ENCODE measurements around the gene IKZF4. TPM values are rescaled to one million over a fixed set of nuclear protein-coding genes. Genes with fewer than 3 reads are reported as not detected.
"Not testable (repeated sequence)": the region's sequence is repeated elsewhere in the genome, so short reads cannot be mapped to it uniquely, and the experiment has no call there.

The IKZF4 gene
- total RNA-seq, 1 donor from 2014 or later, result 8.4 TPM

- intact Hi-C loops (cut with DNase I), result loop anchor here (1.0 kb wide), 1 partner anchor 44 kb away; the partner anchor contains the start of gene RPS26
- peak; percentile 99 for DNase-seq (ENCODE audit: low spot score)
These were observed 23.9 kb upstream of the IKZF4 start, which contains the start of gene SUOX for GRCh38 chr12:55996715-55997534. Gene SUOX, plus strand, starts transcription at chr12:55997276. Its CDS starts 4,946 bp downstream, at chr12:56002222.

GRCh38 chr12:55997535-55997859 is 23.3 kb upstream of the IKZF4 start:
- DNase-seq (ENCODE audit: low spot score), result no peak
- intact Hi-C loops (cut with DNase I), result no loop called here

GRCh38 chr12:55999522-55999921 is 21.3 kb upstream of the IKZF4 start:
- intact Hi-C loops (cut with DNase I); DNase-seq (ENCODE audit: low spot score): not testable (repeated sequence)

GRCh38 chr12:55999999-56000540 is 20.8 kb upstream of the IKZF4 start:
- intact Hi-C loops (cut with DNase I); DNase-seq (ENCODE audit: low spot score): not testable (repeated sequence)

GRCh38 chr12:56001487-56002100 is 19.2 kb upstream of the IKZF4 start:
- intact Hi-C loops (cut with DNase I), result no loop called here
- no peak for DNase-seq (ENCODE audit: low spot score)

GRCh38 chr12:56003376-56003775 is 17.5 kb upstream of the IKZF4 start:
- intact Hi-C loops (cut with DNase I); DNase-seq (ENCODE audit: low spot score): not testable (repeated sequence)

- intact Hi-C loops (cut with DNase I), result no loop called here
- no peak for DNase-seq (ENCODE audit: low spot score)
These were observed 16.6 kb upstream of the IKZF4 start for GRCh38 chr12:56004211-56004610.

- peak; percentile 78 for DNase-seq (ENCODE audit: low spot score)
- intact Hi-C loops (cut with DNase I), result loop anchor here (5.0 kb wide), 1 partner anchor 94 kb away; the partner anchor contains the start of gene PA2G4
These were observed 13.0 kb upstream of the IKZF4 start for GRCh38 chr12:56007564-56008559.

- DNase-seq (ENCODE audit: low spot score), result no peak
- intact Hi-C loops (cut with DNase I), result no loop called here
These were observed 10.7 kb upstream of the IKZF4 start for GRCh38 chr12:56010111-56010570.

- DNase-seq (ENCODE audit: low spot score), result no peak
- intact Hi-C loops (cut with DNase I), result no loop called here
These were observed 9.2 kb upstream of the IKZF4 start for GRCh38 chr12:56011509-56012090.

GRCh38 chr12:56013482-56013881 is 7.4 kb upstream of the IKZF4 start:
- DNase-seq (ENCODE audit: low spot score), result no peak
- intact Hi-C loops (cut with DNase I), result no loop called here

GRCh38 chr12:56014205-56014604 is 6.6 kb upstream of the IKZF4 start:
- DNase-seq (ENCODE audit: low spot score), result no peak
- intact Hi-C loops (cut with DNase I), result no loop called here

- intact Hi-C loops (cut with DNase I), result no loop called here
- DNase-seq (ENCODE audit: low spot score), result no peak
These were observed 3.7 kb upstream of the IKZF4 start for GRCh38 chr12:56017181-56017580.

GRCh38 chr12:56018356-56018755 is 2.5 kb upstream of the IKZF4 start:
- DNase-seq (ENCODE audit: low spot score), result no peak
- intact Hi-C loops (cut with DNase I), result no loop called here

- DNase-seq (ENCODE audit: low spot score), result no peak
- intact Hi-C loops (cut with DNase I), result no loop called here
These were observed 1.1 kb downstream of the IKZF4 start for GRCh38 chr12:56021889-56022497.

- intact Hi-C loops (cut with DNase I), result no loop called here
- no peak for DNase-seq (ENCODE audit: low spot score)
These were observed 7.8 kb downstream of the IKZF4 start for GRCh38 chr12:56028511-56029165.

- DNase-seq (ENCODE audit: low spot score), result no peak
- intact Hi-C loops (cut with DNase I), result no loop called here
These were observed 8.3 kb downstream of the IKZF4 start for GRCh38 chr12:56029166-56029519.

- intact Hi-C loops (cut with DNase I), result no loop called here
- DNase-seq (ENCODE audit: low spot score), result no peak
These were observed 8.9 kb downstream of the IKZF4 start for GRCh38 chr12:56029666-56030293.

Data from cardiac septum (tissue), 1 donor.